GM20000 (cell line): ENCODE data around the gene ROBO1.

Experiments
- DNase-seq: peaks from one replicate; pipeline ENCODE4 v3.0.0; 2012; ENCODE audit warnings: low spot score
- CTCF ChIP-seq: IDR thresholded peaks from 2 replicates; pipeline ENCODE4 v1.5.1; 2012; ENCODE audit warnings: mild to moderate bottlenecking, control low read depth; ENCODE audit errors: extremely low read depth, missing control alignments

Gene ROBO1

GRCh38 chr3:79215286-79215685 is 552.5 kb downstream of the ROBO1 start:
- TF ChIP-seq CTCF: no peak
- no peak for DNase-seq

GRCh38 chr3:79211586-79212359 is 556.0 kb downstream of the ROBO1 start:
- DNase-seq: no peak
- TF ChIP-seq CTCF: no peak

GRCh38 chr3:79204351-79204750 is 563.4 kb downstream of the ROBO1 start:
- no peak for TF ChIP-seq CTCF

GRCh38 chr3:79203144-79203519 is 564.7 kb downstream of the ROBO1 start:
- DNase-seq: no peak
- no peak for TF ChIP-seq CTCF

More at GRCh38 chr3:79204351-79204750, 563.4 kb downstream of the ROBO1 start:
- no peak for DNase-seq

GRCh38 chr3:79202471-79203143 is 565.2 kb downstream of the ROBO1 start:
- TF ChIP-seq CTCF: no peak
- no peak for DNase-seq

- DNase-seq: no peak
- TF ChIP-seq CTCF: no peak
These were observed 567.3 kb downstream of the ROBO1 start for GRCh38 chr3:79200456-79200855.

- no peak for TF ChIP-seq CTCF
- DNase-seq: no peak
These were observed 567.8 kb downstream of the ROBO1 start for GRCh38 chr3:79199966-79200365.
